Measurements from ENCODE around the gene TIGD7. TPM values are rescaled to one million over a fixed set of nuclear protein-coding genes. Genes with fewer than 3 reads are reported as not detected.
"Not testable (repeated sequence)": the region's sequence is repeated elsewhere in the genome, so short reads cannot be mapped to it uniquely, and the experiment has no call there.

Gene TIGD7
- total RNA-seq, 1 donor from 2014 or later, result 3.4 TPM

GRCh38 chr16:3276679-3277078 lies 28.6 kb downstream of the TIGD7 start:
- Histone ChIP-seq H3K4me3 (ENCODE audit: low read depth, low read length) (no peak overlapping the region), H3K27me3 (ENCODE audit: control insufficient read depth, insufficient read depth, low read length) (no peaks in the 10 kb centered on the region)
- TF ChIP-seq CTCF (IDR thresholded peaks at IDR 0.05; ENCODE audit: insufficient read depth, low read length, poor library complexity, severe bottlenecking), result no peak

GRCh38 chr16:3274947-3275346 lies 30.3 kb downstream of the TIGD7 start:
- Histone ChIP-seq H3K4me3 (ENCODE audit: low read depth, low read length) (no peak overlapping the region), H3K27me3 (ENCODE audit: control insufficient read depth, insufficient read depth, low read length) (no peaks in the 10 kb centered on the region), H3K36me3 (ENCODE audit: control insufficient read depth, insufficient read depth, low read length) (no peaks in the 10 kb centered on the region)
- TF ChIP-seq CTCF (IDR thresholded peaks at IDR 0.05; ENCODE audit: insufficient read depth, low read length, poor library complexity, severe bottlenecking), result no peak
- no peak for DNase-seq (ENCODE audit: low read depth)

More at GRCh38 chr16:3276679-3277078, 28.6 kb downstream of the TIGD7 start:
- no peak for DNase-seq (ENCODE audit: low read depth)
- no peaks in the 10 kb centered on the region for H3K36me3 ChIP-seq (ENCODE audit: control insufficient read depth, insufficient read depth, low read length)

- no peak overlapping the region for H3K4me3 ChIP-seq (ENCODE audit: low read depth, low read length)
- H3K27me3 ChIP-seq (ENCODE audit: control insufficient read depth, insufficient read depth, low read length), result no peaks in the 10 kb centered on the region
- no peaks in the 10 kb centered on the region for H3K36me3 ChIP-seq (ENCODE audit: control insufficient read depth, insufficient read depth, low read length)
- no peak for DNase-seq (ENCODE audit: low read depth)
- TF ChIP-seq CTCF (IDR thresholded peaks at IDR 0.05; ENCODE audit: insufficient read depth, low read length, poor library complexity, severe bottlenecking), result no peak
Observed at GRCh38 chr16:3274490-3274889, 30.7 kb downstream of the TIGD7 start.

GRCh38 chr16:3271281-3271680 lies 33.9 kb downstream of the TIGD7 start:
- not testable (repeated sequence) for H3K36me3 ChIP-seq (ENCODE audit: control insufficient read depth, insufficient read depth, low read length); DNase-seq (ENCODE audit: low read depth); H3K27me3 ChIP-seq (ENCODE audit: control insufficient read depth, insufficient read depth, low read length); H3K4me3 ChIP-seq (ENCODE audit: low read depth, low read length)

- not testable (repeated sequence) for H3K4me3 ChIP-seq (ENCODE audit: low read depth, low read length); DNase-seq (ENCODE audit: low read depth); H3K27me3 ChIP-seq (ENCODE audit: control insufficient read depth, insufficient read depth, low read length); H3K36me3 ChIP-seq (ENCODE audit: control insufficient read depth, insufficient read depth, low read length)
Observed at GRCh38 chr16:3270718-3271117, 34.5 kb downstream of the TIGD7 start.

GRCh38 chr16:3268294-3268693 lies 36.9 kb downstream of the TIGD7 start:
- TF ChIP-seq CTCF (IDR thresholded peaks at IDR 0.05; ENCODE audit: insufficient read depth, low read length, poor library complexity, severe bottlenecking), result no peak
- H3K27me3 ChIP-seq (ENCODE audit: control insufficient read depth, insufficient read depth, low read length), result no peaks in the 10 kb centered on the region
- no peak overlapping the region for H3K4me3 ChIP-seq (ENCODE audit: low read depth, low read length)
- H3K36me3 ChIP-seq (ENCODE audit: control insufficient read depth, insufficient read depth, low read length), result no peaks in the 10 kb centered on the region
- no peak for DNase-seq (ENCODE audit: low read depth)

GRCh38 chr16:3266873-3267537 lies 38.2 kb downstream of the TIGD7 start:
- H3K36me3 ChIP-seq (ENCODE audit: control insufficient read depth, insufficient read depth, low read length), result no peaks in the 10 kb centered on the region
- TF ChIP-seq CTCF (IDR thresholded peaks at IDR 0.05; ENCODE audit: insufficient read depth, low read length, poor library complexity, severe bottlenecking), result peak; percentile 26
- H3K4me3 ChIP-seq (ENCODE audit: low read depth, low read length), result no peak overlapping the region
- DNase-seq (ENCODE audit: low read depth), result no peak
- H3K27me3 ChIP-seq (ENCODE audit: control insufficient read depth, insufficient read depth, low read length), result no peaks in the 10 kb centered on the region
